D721Med (cell line): Measurements from ENCODE around the gene SLC39A11.

Experiments used
- DNase-seq: peaks from one replicate; pipeline ENCODE4 v3.0.0; 2011; ENCODE audit warnings: low spot score; ENCODE audit not compliant: insufficient read length
- FAIRE-seq: peaks from 2 replicates; lab custom pipeline; 2011; peaks lifted over from hg19 to GRCh38; lab: Jason Lieb, UNC
- TF ChIP-seq, protein P1 (sequence below): IDR thresholded peaks from 2 replicates; pipeline ENCODE4 v1.5.1; 2012; ENCODE audit warnings: mild to moderate bottlenecking, control low read depth; ENCODE audit not compliant: insufficient read depth; ENCODE audit errors: missing control alignments

The SLC39A11 gene

DNA sequence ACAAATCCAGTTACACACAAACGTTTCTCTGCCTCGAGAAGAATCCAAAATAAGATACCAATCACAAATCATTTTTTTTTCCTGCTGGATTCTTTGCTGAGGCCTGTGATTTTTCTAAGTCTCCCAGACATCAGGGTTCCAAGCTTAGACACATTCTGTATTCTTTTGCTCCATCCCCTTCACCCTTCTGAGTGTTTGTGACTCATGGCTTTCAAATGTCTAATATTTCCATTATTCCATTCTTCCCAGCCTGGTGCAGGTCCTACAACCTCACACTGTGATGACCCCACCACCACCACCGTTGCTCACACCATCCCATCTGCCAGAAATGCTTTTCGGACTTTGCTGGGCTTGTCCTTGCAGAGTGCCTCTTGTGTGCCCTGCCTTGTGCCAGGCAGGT, 491.6 kb downstream of the SLC39A11 start:
- TF ChIP-seq, protein P1, sequence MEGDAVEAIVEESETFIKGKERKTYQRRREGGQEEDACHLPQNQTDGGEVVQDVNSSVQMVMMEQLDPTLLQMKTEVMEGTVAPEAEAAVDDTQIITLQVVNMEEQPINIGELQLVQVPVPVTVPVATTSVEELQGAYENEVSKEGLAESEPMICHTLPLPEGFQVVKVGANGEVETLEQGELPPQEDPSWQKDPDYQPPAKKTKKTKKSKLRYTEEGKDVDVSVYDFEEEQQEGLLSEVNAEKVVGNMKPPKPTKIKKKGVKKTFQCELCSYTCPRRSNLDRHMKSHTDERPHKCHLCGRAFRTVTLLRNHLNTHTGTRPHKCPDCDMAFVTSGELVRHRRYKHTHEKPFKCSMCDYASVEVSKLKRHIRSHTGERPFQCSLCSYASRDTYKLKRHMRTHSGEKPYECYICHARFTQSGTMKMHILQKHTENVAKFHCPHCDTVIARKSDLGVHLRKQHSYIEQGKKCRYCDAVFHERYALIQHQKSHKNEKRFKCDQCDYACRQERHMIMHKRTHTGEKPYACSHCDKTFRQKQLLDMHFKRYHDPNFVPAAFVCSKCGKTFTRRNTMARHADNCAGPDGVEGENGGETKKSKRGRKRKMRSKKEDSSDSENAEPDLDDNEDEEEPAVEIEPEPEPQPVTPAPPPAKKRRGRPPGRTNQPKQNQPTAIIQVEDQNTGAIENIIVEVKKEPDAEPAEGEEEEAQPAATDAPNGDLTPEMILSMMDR = no peak
- no peak for FAIRE-seq
- no peak for DNase-seq

DNA sequence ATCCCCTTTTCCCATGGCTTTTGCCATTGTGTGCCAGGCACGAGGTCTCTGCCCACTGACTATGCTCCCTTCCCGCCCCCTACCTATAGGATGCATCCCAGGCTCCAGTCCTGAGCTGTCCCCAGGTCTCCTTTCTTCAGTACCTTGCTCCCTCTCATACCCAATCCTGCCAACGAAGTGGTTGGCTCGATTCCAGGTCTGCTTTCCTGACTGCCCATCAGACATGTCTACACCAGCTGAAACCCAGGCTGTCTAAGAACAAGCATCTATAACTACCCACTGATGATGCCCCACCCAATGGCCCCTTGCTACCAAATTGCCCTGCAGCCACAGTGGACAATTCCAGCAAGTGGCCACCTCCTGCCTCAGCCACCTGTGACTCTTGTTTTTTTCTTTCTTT, 492.6 kb downstream of the SLC39A11 start:
- TF ChIP-seq, protein P1 = no peak
- no peak for DNase-seq
- FAIRE-seq = no peak

DNA sequence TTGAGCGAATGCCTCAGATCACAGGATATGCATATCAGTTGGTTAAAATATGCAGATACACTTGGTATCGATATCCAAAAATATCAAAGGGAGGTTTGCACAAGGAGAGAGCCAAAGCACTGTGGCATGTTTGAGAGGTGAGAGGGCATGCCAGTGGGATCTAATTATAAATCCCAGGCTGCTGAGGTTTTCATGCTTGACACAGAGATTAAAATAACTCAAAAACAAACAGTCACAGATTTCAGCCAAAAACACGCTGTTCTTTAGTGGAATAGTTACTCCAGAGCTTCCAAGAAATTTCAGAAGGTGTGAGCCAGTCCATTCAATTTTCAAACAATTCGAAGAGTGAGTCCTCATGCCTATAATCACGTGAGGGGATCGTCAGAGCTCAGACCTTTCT, 493.8 kb downstream of the SLC39A11 start:
- FAIRE-seq (no peak), DNase-seq (no peak)
- TF ChIP-seq, protein P1 = no peak

DNA sequence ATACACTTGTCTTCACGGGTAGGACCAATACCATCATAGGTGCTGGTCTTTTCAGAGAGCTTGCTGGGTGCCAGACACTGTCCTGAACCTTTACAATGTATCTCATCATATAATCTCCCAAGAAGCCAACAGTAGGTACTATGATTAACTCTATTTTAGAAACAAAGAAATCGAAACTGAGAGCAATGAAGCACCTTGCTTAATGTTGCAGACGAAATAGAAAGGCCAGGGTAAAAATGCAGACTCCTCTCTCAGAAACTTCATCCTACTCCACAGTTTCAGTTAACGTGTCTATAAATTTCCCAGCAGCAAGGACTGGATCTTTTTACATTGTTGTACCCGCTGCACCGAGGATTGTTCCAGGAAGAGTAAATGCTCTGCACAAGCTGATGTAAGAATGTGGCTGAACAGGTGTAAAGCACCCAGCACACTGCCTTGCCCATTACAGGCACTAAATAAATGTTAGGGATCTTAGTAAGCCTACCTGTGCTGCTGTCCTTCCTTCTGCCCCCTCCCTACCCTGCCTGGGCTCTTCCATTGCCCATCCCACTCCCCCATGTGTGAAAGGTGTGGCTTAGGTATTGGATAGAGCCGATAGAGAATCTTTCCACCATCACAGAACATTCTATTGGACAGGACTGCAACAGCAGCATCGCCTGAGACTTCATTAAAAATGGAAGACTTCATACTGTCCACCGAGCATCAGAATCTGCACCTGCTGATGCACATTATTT, 495.0 kb downstream of the SLC39A11 start:
- FAIRE-seq = no peak
- DNase-seq = no peak
- TF ChIP-seq, protein P1 = no peak
